ENCODE results near the gene PRPSAP2.

PRPSAP2 gene

DNA sequence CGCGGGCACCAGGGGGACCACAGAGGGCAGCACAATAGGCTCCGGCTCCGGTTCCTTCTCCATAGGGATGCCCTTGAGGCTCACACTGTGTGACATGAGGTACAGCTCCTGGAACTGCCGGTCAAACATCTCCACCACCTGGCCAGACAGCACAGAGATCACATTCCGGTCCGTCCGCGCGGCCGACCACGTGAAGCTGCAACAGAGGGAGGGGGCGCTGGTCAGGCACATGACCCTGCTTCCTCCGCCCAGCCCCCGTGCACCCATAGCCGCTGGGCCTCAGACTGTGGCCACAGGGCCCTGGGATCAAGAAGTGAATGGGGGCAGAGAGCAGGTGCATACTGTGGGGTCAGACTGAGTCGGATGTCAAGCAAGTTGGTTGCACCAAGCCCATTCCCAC lies 120.7 kb downstream of the PRPSAP2 start:
- TF ChIP-seq CTCF (IDR thresholded peaks at IDR 0.05; ENCODE audit: low read depth, low read length): no peak
- no peak for DNase-seq (ENCODE audit: extremely low read depth, low read depth)
